ENCODE data around the gene ZNF770. TPM values are rescaled to one million over a fixed set of nuclear protein-coding genes. Genes with fewer than 3 reads are reported as not detected.

ZNF770 gene
- total RNA-seq, 1 donor from 2014 or later = 28.2 TPM

DNA sequence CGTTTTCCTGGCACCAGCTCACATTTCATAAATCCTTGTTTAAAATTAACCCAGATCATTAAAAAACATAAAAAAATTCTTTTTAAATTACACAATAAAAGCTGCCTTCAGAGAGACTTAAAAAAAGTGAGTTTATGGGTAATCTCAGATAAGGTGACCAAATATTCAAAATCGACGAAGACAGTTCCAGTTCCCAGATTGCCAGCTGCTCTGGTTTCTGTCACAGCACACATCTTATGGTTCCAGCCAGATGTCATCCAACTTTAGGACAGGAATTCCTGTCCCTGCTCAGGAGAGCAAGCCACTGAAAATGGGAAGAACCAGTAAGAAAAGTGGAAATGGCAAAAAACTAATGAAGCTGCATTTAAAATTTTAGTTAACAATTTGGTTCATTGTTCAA, 15.8 kb upstream of the ZNF770 start:
- no peak for DNase-seq (ENCODE audit: extremely low spot score in 2 of 2)
- Histone ChIP-seq H3K27me3 (no peaks in the 10 kb centered on the region), H3K4me3 (no peak overlapping the region), H3K9me3 (no peaks in the 10 kb centered on the region), H3K27ac (no peak overlapping the region), H3K4me1 (no peaks in the 10 kb centered on the region), H3K36me3 (no peaks in the 10 kb centered on the region)
- intact Hi-C loops (cut with DNase I) = no loop called here
- TF ChIP-seq, protein P1, sequence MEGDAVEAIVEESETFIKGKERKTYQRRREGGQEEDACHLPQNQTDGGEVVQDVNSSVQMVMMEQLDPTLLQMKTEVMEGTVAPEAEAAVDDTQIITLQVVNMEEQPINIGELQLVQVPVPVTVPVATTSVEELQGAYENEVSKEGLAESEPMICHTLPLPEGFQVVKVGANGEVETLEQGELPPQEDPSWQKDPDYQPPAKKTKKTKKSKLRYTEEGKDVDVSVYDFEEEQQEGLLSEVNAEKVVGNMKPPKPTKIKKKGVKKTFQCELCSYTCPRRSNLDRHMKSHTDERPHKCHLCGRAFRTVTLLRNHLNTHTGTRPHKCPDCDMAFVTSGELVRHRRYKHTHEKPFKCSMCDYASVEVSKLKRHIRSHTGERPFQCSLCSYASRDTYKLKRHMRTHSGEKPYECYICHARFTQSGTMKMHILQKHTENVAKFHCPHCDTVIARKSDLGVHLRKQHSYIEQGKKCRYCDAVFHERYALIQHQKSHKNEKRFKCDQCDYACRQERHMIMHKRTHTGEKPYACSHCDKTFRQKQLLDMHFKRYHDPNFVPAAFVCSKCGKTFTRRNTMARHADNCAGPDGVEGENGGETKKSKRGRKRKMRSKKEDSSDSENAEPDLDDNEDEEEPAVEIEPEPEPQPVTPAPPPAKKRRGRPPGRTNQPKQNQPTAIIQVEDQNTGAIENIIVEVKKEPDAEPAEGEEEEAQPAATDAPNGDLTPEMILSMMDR (IDR thresholded peaks at IDR 0.05) = no peak
- TF ChIP-seq POLR2A (IDR thresholded peaks at IDR 0.05) (no peak), POLR2AphosphoS5 (IDR thresholded peaks at IDR 0.05; ENCODE audit: insufficient read depth in 1 of 2, low read depth in 1 of 2) (no peak)

DNA sequence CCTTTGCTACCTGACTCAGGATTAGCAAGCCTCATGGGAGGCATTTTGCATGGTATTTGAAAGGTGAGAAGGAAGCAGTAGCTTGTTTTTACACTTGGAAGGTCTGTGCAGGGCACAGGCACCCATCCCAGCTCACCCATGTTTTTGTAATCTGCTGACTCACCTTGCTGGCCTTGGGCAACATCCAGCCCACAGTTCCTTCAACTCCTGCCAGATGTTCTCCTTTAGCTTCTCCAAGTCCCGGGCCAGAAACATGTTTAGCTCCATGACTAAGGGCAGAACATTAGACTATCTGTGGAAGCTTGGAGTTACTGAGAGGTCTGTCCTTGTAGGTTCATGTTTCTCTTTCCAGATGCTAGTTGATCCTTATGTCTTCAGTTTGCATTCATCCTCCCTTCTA, 12.4 kb upstream of the ZNF770 start:
- TF ChIP-seq POLR2A (IDR thresholded peaks at IDR 0.05) (no peak), POLR2AphosphoS5 (IDR thresholded peaks at IDR 0.05; ENCODE audit: insufficient read depth in 1 of 2, low read depth in 1 of 2) (peak in 1 of 2 donors; percentile 42)
- TF ChIP-seq, protein P1 (IDR thresholded peaks at IDR 0.05) = no peak
- Histone ChIP-seq H3K27ac (no peak overlapping the region), H3K27me3 (no peaks in the 10 kb centered on the region), H3K36me3 (no peaks in the 10 kb centered on the region), H3K9me3 (no peaks in the 10 kb centered on the region), H3K4me3 (no peak overlapping the region), H3K4me1 (no peaks in the 10 kb centered on the region)
- DNase-seq (ENCODE audit: extremely low spot score in 2 of 2) = no peak
- intact Hi-C loops (cut with DNase I) = no loop called here

DNA sequence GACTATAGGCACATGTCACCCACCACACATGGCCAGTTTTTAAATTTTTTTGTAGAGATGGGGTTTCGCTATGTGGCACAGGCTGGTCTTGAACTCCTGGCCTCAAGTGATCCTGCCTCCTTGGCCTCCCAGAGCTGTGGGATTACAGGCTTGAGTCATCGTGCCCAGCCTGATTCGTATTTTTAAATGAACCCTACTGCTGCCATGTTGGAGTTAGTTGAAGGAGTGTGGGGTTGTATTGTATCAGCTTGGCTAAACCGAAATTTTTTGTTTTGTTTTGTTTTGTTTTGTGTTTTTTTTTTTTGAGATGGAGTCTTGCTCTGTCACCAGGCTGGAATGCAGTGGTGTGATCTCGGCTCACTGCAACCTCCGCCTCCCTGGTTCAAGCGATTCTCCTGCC, 11.8 kb upstream of the ZNF770 start:
- Histone ChIP-seq H3K27ac (no peak overlapping the region), H3K27me3 (no peaks in the 10 kb centered on the region), H3K4me3 (no peak overlapping the region), H3K4me1 (no peaks in the 10 kb centered on the region), H3K9me3 (no peaks in the 10 kb centered on the region), H3K36me3 (no peaks in the 10 kb centered on the region)
- no peak for DNase-seq (ENCODE audit: extremely low spot score in 2 of 2)
- TF ChIP-seq POLR2AphosphoS5 (IDR thresholded peaks at IDR 0.05; ENCODE audit: insufficient read depth in 1 of 2, low read depth in 1 of 2) (no peak), POLR2A (IDR thresholded peaks at IDR 0.05) (no peak)
- TF ChIP-seq, protein P1 (IDR thresholded peaks at IDR 0.05) = no peak
- intact Hi-C loops (cut with DNase I) = no loop called here

DNA sequence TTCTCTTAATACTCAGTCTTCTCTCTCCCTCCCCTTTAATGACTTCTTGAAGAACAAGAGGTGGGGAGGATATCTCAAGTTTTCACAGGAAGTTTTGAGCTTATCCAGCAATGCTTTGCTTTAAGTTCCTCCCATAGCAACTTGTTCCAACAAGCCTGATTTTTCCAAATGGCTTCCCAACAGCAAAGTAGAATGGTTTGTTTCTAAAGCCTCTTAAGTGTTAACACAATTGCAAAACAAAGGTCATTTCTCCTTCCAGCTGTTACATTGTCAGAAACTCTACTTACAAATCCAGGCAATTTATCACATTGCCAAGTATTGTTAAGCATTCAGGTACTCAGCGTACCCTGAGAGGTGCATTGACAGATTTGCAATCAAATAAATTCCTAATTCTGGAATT, 6.8 kb upstream of the ZNF770 start:
- intact Hi-C loops (cut with DNase I) = no loop called here
- Histone ChIP-seq H3K4me3 (no peak overlapping the region), H3K27me3 (no peaks in the 10 kb centered on the region), H3K9me3 (no peaks in the 10 kb centered on the region), H3K27ac (no peak overlapping the region), H3K36me3 (no peaks in the 10 kb centered on the region), H3K4me1 (no peaks in the 10 kb centered on the region)
- no peak for DNase-seq (ENCODE audit: extremely low spot score in 2 of 2)
- TF ChIP-seq POLR2A (IDR thresholded peaks at IDR 0.05) (no peak), POLR2AphosphoS5 (IDR thresholded peaks at IDR 0.05; ENCODE audit: insufficient read depth in 1 of 2, low read depth in 1 of 2) (peak in 1 of 2 donors; percentile 65)

DNA sequence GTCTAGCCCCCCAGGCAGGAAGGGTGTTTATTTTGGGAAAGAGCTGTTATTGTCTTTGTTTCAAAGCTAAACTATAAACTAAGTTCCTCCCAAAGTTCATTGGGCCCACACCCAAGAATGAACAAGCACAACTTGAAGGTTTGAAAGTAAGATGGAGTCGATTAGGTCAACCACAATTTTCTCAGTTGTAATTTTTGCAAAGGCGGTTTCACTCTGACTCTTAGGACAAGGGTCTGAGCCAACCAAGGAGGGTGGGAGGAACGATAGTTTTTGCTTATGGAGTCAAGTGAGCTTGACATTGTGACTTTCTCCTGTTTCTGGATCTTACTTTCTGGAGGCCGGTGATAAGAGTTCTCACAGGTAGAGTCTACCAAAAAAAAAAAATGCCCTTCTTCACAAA, 5.8 kb upstream of the ZNF770 start:
- H3K4me1 ChIP-seq = peaks cover 9% of the 10 kb centered on the region
- no peaks in the 10 kb centered on the region for H3K9me3 ChIP-seq
- peak overlapping the region; percentile 20 for H3K27ac ChIP-seq
- H3K36me3 ChIP-seq = no peaks in the 10 kb centered on the region
- H3K4me3 ChIP-seq = no peak overlapping the region
- intact Hi-C loops (cut with DNase I) = no loop called here
- DNase-seq (ENCODE audit: extremely low spot score in 2 of 2) = no peak
- no peaks in the 10 kb centered on the region for H3K27me3 ChIP-seq
- TF ChIP-seq POLR2AphosphoS5 (IDR thresholded peaks at IDR 0.05; ENCODE audit: insufficient read depth in 1 of 2, low read depth in 1 of 2) = no peak
- TF ChIP-seq, protein P1 (IDR thresholded peaks at IDR 0.05) = no peak
- TF ChIP-seq POLR2A (IDR thresholded peaks at IDR 0.05) = no peak

Measured in vagina (tissue), 2 donors.